ENCODE results near the gene BSPH1.

- TF ChIP-seq POLR2A (IDR thresholded peaks at IDR 0.05; ENCODE audit: low read depth, low read length) (no peak), POLR2AphosphoS5 (IDR thresholded peaks at IDR 0.05; ENCODE audit: low read depth, low read length) (no peak), PAX5 (IDR thresholded peaks at IDR 0.05; ENCODE audit: insufficient read depth, low read length, severe bottlenecking) (no peak), SPI1 (IDR thresholded peaks at IDR 0.05; ENCODE audit: low read depth, low read length) (no peak), TAF1 (IDR thresholded peaks at IDR 0.05; ENCODE audit: low read depth, low read length) (no peak), POU2F2 (IDR thresholded peaks at IDR 0.05; ENCODE audit: low read depth, low read length) (no peak)
These were observed 6.8 kb upstream of the BSPH1 start for GRCh38 chr19:47998800-47999199.
